Stimulated activated CD8-positive, alpha-beta memory T cell treated with anti-CD3 and anti-CD28 coated beads, Interleukin-15, amount 100 ng/mL, for 48 hours (primary cell): Measurements from ENCODE around the gene NHLH1.

ENCODE experiments used
- DNase-seq, 2 donors: peaks; one replicate each; pipeline ENCODE4 v3.0.0-alpha.2; 2020; ENCODE audit warnings: low read depth in 2 of 2

The NHLH1 gene

DNA sequence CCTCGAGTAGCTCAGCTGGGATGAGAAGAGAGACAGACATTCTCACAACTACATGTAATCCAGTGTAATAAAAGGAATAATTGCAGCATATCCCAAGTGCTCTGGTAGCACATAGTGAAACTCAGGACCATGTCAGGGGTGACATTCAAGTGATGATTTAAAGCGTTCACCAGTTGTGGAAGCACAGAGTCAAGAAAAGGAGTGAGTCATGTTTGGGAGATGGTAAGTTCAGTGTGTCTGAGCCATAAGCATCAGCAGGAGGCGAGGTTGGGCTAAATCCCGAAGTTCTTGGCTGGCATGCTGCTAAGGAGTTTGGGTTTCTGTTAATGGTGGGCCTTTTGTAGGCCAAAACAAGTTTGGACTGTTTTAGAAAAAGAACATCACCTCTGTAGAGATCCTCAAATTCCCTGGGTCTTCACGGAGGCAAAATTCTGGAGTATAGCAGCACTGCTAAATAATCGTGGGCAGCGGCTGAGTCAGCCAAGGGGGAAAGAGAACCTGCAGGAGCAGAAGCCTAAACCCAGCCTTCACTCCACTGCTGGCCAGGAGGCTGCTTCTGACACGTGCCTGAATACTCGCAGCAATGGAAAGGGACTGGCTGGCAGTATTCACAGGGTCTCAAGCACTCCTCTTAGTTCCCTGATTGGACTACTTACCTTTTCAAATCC, 7.2 kb upstream of the NHLH1 start:
- no peak for DNase-seq

DNA sequence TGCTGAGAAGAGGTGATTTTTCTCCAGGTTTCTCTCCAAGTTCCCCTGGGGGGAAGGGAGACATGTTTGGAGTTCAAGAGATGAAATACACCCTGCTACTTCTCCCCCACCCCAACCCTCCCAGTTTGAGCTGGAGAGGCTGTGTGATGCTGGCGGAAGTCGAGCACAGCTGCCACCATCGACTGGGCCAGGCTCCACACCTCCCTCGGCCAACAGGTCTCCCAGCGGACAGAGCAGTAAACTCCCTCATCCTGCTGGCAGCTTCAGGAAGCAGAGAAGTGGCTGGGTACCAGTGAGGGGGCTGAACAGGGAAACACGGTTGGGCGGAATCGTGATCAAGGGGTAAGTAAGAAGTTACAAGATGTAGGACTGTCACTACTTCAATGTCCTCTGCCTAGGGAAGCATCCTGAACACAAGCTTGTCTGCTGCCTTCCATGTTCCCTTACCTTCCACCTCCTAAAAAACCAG, 6.6 kb upstream of the NHLH1 start:
- DNase-seq, result no peak

DNA sequence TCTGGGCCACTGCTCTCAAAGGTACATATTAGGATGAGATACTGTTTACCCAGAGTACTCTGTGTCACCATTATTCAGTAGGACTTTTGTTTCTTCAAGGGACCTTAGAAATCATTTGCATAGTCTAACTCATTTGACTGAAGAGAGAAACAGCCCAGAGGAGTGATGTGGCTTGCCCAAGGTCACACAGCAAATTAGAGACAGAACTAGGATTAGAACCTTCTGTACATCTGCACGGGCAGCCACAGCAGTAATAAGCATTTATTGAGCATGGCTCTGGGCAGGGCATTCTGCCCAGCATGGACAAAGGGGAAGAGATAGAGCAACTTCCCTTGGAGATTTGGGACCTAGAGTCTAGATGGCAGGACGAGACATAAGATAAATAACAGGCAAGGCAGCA, 5.7 kb upstream of the NHLH1 start:
- DNase-seq, result no peak

- no peak for DNase-seq
Measured at GRCh38 chr1:160361814-160362167, 5.1 kb upstream of the NHLH1 start.

- DNase-seq, result no peak
Measured at GRCh38 chr1:160362168-160362957, 4.5 kb upstream of the NHLH1 start.

GRCh38 chr1:160363010-160363409, 3.9 kb upstream of the NHLH1 start:
- DNase-seq, result no peak

DNA sequence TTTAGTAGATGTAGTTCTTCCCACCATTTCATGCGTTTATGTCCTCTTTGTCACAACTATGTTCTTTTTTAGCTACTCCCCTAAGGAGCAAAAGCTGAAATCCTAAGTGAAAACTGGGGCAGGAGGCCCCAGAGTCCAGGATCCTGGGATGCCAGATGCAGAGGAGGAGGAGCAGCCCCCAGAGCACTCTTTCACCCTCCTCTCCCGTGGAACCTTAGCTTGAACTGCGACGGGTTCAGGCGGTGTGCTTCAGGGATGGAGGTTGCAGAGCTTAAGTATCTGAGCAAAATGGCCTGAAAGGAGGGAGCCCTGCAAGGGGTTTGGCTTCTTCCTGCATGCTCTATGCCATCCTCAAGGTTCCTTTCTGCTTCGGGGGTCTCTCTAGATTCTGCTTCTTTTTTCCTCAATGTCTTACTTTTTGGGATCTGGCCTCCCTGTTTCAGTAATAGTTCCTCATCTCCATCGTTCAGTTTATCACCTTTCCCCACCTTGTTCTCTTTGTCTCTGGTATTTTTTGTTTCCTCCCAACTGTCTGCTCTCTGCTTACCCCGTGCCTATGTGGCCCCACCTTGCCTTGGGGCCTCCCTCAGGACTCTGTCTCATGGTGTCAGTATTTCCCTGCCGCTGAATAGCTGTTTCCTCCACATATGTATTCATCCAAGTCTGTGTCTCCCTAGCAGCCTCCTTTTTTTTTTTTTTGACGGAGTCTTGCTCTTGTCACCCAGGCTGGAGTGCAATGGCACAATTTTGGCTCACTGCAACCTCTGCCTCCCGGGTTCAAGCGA, 2.7 kb upstream of the NHLH1 start:
- no peak for DNase-seq

GRCh38 chr1:160365325-160365724, 1.5 kb upstream of the NHLH1 start:
- DNase-seq, result no peak

DNA sequence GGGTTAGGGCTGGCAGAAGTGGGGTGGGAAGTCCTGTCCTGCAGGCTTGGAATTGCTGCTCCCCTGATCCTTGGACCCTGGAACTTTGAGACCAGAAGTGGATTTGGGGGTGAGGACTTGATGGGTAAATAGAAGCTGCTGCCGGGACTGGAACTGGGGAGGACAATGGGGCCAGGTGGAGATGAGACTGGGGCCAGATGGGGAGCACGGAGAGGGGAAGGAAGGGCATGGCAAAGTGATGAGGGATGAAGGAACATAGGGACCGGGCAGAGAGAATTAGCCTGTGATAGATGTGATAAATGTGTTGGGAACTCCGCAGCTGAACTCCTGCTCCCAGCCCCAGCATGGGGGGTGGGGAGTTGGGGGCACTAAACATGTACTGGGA, 637 bp downstream of the NHLH1 start:
- DNase-seq, result no peak

DNA sequence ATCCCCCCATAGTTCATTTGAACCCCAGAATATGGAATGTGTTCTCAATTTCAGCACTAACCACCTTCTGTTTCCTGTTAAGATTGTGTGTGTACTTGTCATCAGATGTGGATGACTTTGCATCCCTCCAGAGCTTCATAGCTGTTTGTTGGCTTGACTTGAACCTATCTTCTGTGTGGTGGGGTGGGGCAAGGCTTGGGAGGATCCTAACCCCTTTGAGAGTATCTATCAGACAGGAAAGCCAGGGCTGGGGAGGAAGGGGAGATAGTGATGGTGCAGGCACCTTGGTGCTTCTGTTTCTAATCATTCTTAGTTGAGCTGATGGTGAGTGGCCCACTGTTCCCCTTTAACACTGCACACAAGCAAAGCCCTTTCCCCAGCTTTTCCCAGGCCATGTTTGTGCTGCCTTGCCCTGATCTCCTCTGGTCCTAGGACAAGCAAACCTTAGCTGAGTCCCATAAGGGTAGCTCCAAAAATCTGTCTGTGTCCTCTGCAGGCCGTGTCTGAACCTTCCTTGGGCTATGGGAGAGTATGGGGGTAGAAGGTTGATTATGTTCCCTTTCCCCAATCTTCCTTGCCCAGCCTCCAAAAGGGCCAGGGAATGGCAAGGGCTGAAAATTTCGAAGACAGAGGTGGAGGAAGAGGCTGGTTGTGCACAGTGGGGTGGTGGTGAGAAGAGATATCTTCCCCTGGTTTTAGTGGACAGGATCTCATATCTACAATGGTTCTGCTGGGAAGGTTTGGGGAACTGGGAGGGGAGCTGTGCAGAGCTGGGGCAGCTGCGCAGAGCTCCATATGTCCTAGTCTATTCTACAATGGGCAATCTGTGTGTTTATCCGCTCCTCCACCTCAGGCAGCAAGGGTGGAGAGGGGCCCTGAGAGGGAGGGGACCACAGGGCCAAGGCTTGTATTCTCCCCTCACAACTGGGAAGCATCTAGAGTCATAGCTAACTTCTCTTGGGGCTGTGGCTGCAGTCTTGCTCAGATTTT, 1.4 kb downstream of the NHLH1 start:
- DNase-seq, result no peak

DNA sequence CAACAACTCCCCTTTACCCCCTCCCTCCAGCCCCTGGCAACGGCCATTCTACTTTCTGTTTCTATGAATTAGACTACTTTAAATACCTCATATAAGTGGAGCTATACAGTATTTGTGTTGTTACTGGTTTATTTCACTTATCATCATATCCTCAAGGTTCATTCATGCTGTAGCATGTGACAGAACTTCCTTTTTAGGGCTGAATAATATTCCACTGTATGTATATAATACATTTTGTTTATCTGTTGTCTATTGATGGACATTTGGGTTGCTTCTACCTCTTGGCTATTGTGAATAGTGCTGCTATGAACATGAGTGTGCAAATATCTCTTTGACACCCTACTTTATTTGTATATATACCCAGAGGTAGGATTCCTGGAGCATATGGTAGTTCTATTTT, 2.2 kb downstream of the NHLH1 start:
- no peak for DNase-seq

DNA sequence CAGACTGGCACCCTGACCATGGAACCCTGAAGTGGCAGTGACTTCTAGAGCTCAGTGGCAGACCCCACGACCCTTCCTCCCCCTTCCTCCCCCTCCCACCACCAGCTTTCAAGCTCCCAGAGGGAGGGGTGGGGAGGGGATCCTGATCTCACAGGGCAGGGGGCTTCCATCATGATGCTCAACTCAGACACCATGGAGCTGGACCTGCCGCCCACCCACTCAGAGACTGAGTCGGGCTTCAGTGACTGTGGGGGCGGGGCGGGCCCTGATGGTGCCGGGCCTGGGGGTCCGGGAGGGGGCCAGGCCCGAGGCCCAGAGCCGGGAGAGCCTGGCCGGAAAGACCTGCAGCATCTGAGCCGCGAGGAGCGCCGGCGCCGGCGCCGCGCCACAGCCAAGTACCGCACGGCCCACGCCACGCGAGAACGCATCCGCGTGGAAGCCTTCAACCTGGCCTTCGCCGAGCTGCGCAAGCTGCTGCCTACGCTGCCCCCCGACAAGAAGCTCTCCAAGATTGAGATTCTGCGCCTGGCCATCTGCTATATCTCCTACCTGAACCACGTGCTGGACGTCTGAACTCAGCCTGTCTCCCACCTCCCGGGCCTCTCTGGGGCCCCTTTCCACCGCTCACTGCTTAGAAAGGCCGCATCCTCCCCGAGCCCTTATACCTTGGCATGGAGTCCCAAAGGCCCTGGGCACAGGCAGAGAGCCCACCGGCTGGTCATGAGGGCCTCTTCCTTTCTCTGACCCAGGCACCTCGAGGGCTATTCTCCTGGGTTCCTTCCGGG, 3.9 kb downstream of the NHLH1 start:
- no peak for DNase-seq

DNA sequence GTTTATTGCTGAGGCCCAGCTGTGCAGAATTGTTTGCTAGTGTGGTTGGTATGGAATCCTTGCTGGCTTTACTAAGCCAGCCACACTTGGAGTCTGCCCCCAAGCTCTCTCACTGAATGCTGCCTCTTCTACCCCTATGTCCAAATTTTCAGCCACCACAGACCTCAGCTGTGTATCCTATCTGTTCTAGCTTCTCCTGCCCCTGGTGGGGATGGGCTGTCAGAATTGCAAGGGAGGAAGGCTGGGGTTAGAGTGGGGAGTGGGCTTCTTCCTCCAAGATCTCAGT, 4.4 kb downstream of the NHLH1 start:
- no peak for DNase-seq

GRCh38 chr1:160371756-160372155, 4.9 kb downstream of the NHLH1 start:
- no peak for DNase-seq

- DNase-seq, result no peak
Measured at GRCh38 chr1:160373696-160374095, 6.8 kb downstream of the NHLH1 start.

DNA sequence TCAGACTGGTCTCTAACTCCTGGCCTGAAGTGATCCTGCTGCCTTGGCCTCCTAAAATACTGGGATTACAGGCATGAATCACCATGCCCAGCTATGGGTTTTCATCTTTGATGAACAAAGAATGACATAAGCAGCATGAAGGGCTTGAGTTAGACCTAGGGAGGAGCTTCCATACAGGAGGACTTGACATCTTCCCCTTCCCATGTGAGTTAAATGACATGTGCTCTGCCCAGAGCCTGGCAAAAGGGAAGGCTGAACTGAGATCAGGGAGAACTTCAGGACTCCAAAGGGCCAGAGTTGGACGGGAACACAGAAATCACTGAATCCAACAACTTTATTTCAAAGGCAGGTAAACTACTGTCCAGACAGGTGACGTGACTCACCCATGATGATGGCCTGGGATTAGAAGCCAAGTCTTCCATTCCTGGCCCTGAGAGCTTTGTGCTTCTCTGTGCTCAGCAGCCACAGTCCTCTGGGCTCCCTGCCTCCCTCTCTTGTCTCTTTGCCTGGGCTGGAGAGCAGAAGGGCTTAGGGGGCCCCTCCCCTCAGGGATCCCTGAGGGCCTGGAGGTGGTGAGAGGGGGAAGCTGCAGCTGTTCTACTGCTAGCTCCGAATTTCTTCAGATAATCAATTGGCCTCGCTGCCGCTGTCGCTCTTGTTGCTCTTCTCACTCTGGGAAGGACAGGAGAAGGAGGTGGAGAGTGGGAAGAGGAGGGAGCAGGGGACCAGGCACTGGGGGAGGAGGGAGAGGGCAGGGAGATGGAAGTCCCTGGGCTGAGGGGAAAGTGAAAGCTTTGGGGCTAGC, 7.6 kb downstream of the NHLH1 start:
- no peak for DNase-seq

DNA sequence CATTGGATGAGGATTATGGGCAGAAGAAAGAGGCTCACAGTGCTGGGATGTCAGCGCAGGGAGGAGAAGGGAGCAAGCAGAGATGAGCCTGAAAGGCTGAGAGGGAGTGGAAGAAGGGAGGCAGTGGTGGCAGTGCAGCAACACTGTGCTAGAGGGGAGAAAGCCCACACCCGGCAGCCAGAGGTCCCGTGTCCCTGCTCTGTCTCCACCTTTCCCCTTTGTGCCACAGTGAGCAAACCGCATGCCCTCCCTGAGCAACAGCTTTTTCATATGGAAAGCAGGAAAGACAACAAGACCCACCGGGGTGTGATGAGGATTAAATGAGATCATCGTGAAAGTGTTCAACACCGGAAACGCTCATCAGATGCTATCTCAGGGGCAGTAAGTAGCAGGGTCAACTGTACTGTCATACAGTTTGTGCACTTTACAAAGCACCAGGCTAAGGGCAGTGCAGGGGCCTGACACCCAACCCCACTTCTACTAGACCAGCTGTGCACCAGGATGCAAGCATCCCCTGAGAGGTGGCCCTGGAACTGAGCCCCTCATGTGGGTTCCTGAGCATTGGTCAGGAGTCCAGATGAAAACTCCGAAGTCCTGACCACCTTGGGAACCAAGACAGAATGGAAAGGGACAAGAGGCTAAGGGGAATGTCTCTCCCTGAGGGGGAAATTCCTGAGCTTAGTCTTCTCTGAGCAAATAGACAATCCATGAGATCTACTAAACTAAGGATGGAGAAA, 9.1 kb downstream of the NHLH1 start:
- no peak for DNase-seq

DNA sequence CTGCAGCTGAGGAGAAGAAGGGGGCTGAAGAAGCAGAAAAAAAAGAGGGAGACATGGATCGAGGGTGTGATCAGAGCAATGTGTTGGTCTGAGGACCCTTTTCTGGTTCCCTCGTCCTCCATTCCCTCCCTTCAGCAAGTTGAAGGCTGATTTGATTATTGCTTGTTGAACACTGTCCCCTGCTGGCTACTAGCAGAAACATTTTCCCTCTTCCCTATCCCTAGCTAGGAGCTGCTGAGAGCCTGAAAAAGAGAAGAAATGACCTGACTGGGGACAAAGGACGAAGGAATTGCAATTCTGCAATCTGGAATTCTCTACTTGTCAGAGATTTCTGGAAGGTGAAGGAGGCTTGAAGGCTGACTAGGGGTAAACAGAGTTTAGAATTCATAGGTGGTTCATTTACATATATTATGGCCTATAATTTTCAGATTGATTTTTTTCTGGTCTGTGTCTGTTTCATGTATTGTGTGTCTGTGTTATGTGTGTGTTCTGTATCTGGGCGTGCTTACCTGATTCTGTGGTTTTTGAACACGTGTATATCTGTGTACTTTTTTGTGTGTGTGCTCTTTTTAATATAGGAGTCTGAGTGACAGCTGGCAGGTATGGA, 9.8 kb downstream of the NHLH1 start:
- no peak for DNase-seq

GRCh38 chr1:160377585-160378206, 10.8 kb downstream of the NHLH1 start:
- DNase-seq, result no peak
